CD4-positive, alpha-beta T cell (primary cell): ENCODE measurements around the gene MDM2. TPM values are rescaled to one million over a fixed set of nuclear protein-coding genes. Genes with fewer than 3 reads are reported as not detected.
"Not testable (repeated sequence)": the region's sequence is repeated elsewhere in the genome, so short reads cannot be mapped to it uniquely, and the experiment has no call there.

Source experiments
- ATAC-seq: fragments of 200-7000 bp; cut with Tn5 transposase; one replicate; pipeline ENCODE4 v1.10.0; 2022; ENCODE audit warnings: mild to moderate bottlenecking; ENCODE audit not compliant: poor library complexity
- CTCF ChIA-PET: fragments of 350-600 bp; sonication (Branson Sonifier 250); formaldehyde crosslinking; loops from one replicate; lab custom pipeline; 2021; ENCODE audit warnings: antibody characterized with exemption, inconsistent platforms; lab: Charles Lee
- POLR2A ChIA-PET: fragments of 350-600 bp; sonication (Branson Sonifier 250); formaldehyde crosslinking; loops from one replicate; lab custom pipeline; 2021; ENCODE audit warnings: antibody characterized with exemption, inconsistent platforms; lab: Charles Lee
- DNase-seq, 14 experiments: peaks; one replicate each; pipeline ENCODE4 v3.0.0-alpha.2; 2013 to 2020; ENCODE audit warnings: mixed read lengths in 2 of 14
- H3K27ac ChIP-seq, 2 donors: one replicate each; pipeline versions ENCODE4 v1.5.1 to v1.7.0; 2013; ENCODE audit warnings: low read length in 2 of 2, low read depth in 1 of 2, mild to moderate bottlenecking in 1 of 2
- H3K27me3 ChIP-seq, 2 experiments: 1 replicate in 1 of 2; 2 replicates in 1 of 2; pipeline versions ENCODE4 v1.6.1 to v1.7.0; 2013; ENCODE audit warnings: low read length in 2 of 2, control low read depth in 1 of 2, mild to moderate bottlenecking in 1 of 2, moderate library complexity in 1 of 2; ENCODE audit not compliant: insufficient read depth in 2 of 2, control insufficient read depth in 1 of 2
- H3K36me3 ChIP-seq: one replicate; pipeline ENCODE4 v1.6.1; 2013; ENCODE audit warnings: low read length, control low read depth; ENCODE audit not compliant: insufficient read depth
- H3K4me1 ChIP-seq: one replicate; pipeline ENCODE4 v1.6.1; 2013; ENCODE audit warnings: low read length, control low read depth; ENCODE audit not compliant: insufficient read depth
- H3K4me3 ChIP-seq: one replicate; pipeline ENCODE4 v1.5.1; 2013; ENCODE audit warnings: mild to moderate bottlenecking, low read length, moderate library complexity
- H3K9me3 ChIP-seq, 2 experiments: 1 replicate in 1 of 2; 2 replicates in 1 of 2; pipeline versions ENCODE4 v1.6.1 to v1.7.0; 2013; ENCODE audit warnings: low read length in 2 of 2, mild to moderate bottlenecking in 2 of 2, control low read depth in 1 of 2, moderate library complexity in 1 of 2; ENCODE audit not compliant: control insufficient read depth in 1 of 2, insufficient read depth in 1 of 2
- H3K27ac Mint-ChIP-seq: one replicate; pipeline ENCODE4 v1.8.0; 2020; ENCODE audit warnings: mixed read lengths
- H3K27me3 Mint-ChIP-seq: one replicate; pipeline ENCODE4 v1.8.0; 2021; ENCODE audit warnings: mixed read lengths
- H3K36me3 Mint-ChIP-seq: one replicate; pipeline ENCODE4 v1.8.0; 2021; ENCODE audit warnings: low read depth, mixed read lengths
- H3K4me1 Mint-ChIP-seq: one replicate; pipeline ENCODE4 v1.8.0; 2021; ENCODE audit warnings: low read depth, mixed read lengths
- H3K4me3 Mint-ChIP-seq: one replicate; pipeline ENCODE4 v1.8.0; 2020; ENCODE audit warnings: mild to moderate bottlenecking, mixed read lengths
- H3K9me3 Mint-ChIP-seq: one replicate; pipeline ENCODE4 v1.8.0; 2020; ENCODE audit warnings: mixed read lengths
- CTCF ChIP-seq: fragments of 200-600 bp; IDR thresholded peaks from one replicate; pipeline ENCODE4 v1.8.0; 2022; ENCODE audit warnings: antibody characterized with exemption, mild to moderate bottlenecking
- intact Hi-C, 2 experiments: fragments of 100-400 bp; cut with DNase I in 1 of 2; cut with micrococcal nuclease in 1 of 2; formaldehyde crosslinking; loops; one replicate each; pipeline versions ENCODE4 v1.15.1 to v1.9.0; 2023 to 2025; cut with DNase I, micrococcal nuclease
- total RNA-seq, 174 experiments: library from RNA in 2 of 174; stranded (reverse) in 2 of 174; gene quantifications; one replicate each; pipeline ENCODE4 v1.2.3 and lab custom pipeline; 2021 to 2026

The MDM2 gene
- total RNA-seq, 2 experiments from 2014 or later = 90.8 TPM

GRCh38 chr12:68837215-68837614, 29.2 kb downstream of the MDM2 start:
- POLR2A ChIA-PET = no interaction called here
- intact Hi-C loops = loop anchor here (10.0 kb wide), 2 partner anchors 238 to 418 kb away; no protein-coding TSS in a partner anchor
- Mint-ChIP-seq H3K36me3 (peaks cover 80% of the 10 kb centered on the region), H3K9me3 (no peaks in the 10 kb centered on the region), H3K27ac (no peak overlapping the region), H3K4me1 (peaks cover 9% of the 10 kb centered on the region), H3K4me3 (no peak overlapping the region), H3K27me3 (no peaks in the 10 kb centered on the region)
- Histone ChIP-seq H3K36me3 (peaks cover 74% of the 10 kb centered on the region), H3K4me3 (no peak overlapping the region), H3K27me3 (no peaks in the 10 kb centered on the region), H3K4me1 (no peaks in the 10 kb centered on the region), H3K9me3 (no peaks in the 10 kb centered on the region), H3K27ac (no peak overlapping the region)
- DNase-seq = no peak
- CTCF ChIA-PET = no interaction called here
- TF ChIP-seq CTCF = no peak
- no peak for ATAC-seq

GRCh38 chr12:68838046-68838886, 30.3 kb downstream of the MDM2 start:
- no peak for TF ChIP-seq CTCF
- H3K4me3 ChIP-seq = no peak overlapping the region
- no peak for ATAC-seq
- H3K36me3 ChIP-seq = peaks cover 79% of the 10 kb centered on the region
- peaks cover 85% of the 10 kb centered on the region for H3K36me3 Mint-ChIP-seq
- H3K27me3 ChIP-seq = no peaks in the 10 kb centered on the region
- H3K4me3 Mint-ChIP-seq = no peak overlapping the region
- peak overlapping the region; percentile 17 for H3K27ac Mint-ChIP-seq
- DNase-seq = no peak
- POLR2A ChIA-PET = no interaction called here
- CTCF ChIA-PET = interaction anchor here (2.1 kb wide), 1 partner anchor 8 kb away, joined by 6 read pairs; no protein-coding TSS in a partner anchor
- H3K9me3 ChIP-seq = no peaks in the 10 kb centered on the region
- intact Hi-C loops = loop anchor here (10.0 kb wide), 2 partner anchors 237 to 417 kb away; no protein-coding TSS in a partner anchor
- no peaks in the 10 kb centered on the region for H3K4me1 ChIP-seq
- H3K27me3 Mint-ChIP-seq = no peaks in the 10 kb centered on the region
- H3K9me3 Mint-ChIP-seq = no peaks in the 10 kb centered on the region
- peaks cover 9% of the 10 kb centered on the region for H3K4me1 Mint-ChIP-seq
- H3K27ac ChIP-seq = no peak overlapping the region

GRCh38 chr12:68839183-68840147, 31.5 kb downstream of the MDM2 start:
- H3K27me3 Mint-ChIP-seq = no peaks in the 10 kb centered on the region
- intact Hi-C loops = loop anchor here (10.0 kb wide), 2 partner anchors 235 to 415 kb away; no protein-coding TSS in a partner anchor
- no peak for DNase-seq
- TF ChIP-seq CTCF = no peak
- Histone ChIP-seq H3K9me3 (no peaks in the 10 kb centered on the region), H3K4me3 (no peak overlapping the region), H3K36me3 (peaks cover 78% of the 10 kb centered on the region), H3K27me3 (no peaks in the 10 kb centered on the region), H3K27ac (no peak overlapping the region), H3K4me1 (no peaks in the 10 kb centered on the region)
- ChIA-PET POLR2A (no interaction called here), CTCF (interaction anchor here (0.6 to 2.1 kb wide), 2 partner anchors 9 to 426 kb away, joined by 3 to 6 read pairs; no protein-coding TSS in a partner anchor)
- no peaks in the 10 kb centered on the region for H3K9me3 Mint-ChIP-seq
- H3K4me1 Mint-ChIP-seq = peaks cover 9% of the 10 kb centered on the region
- ATAC-seq = no peak
- H3K4me3 Mint-ChIP-seq = no peak overlapping the region
- H3K36me3 Mint-ChIP-seq = peaks cover 82% of the 10 kb centered on the region
- H3K27ac Mint-ChIP-seq = no peak overlapping the region

GRCh38 chr12:68841175-68841574, 33.2 kb downstream of the MDM2 start:
- Mint-ChIP-seq H3K27ac (peak overlapping the region; percentile 33), H3K36me3 (peaks cover 67% of the 10 kb centered on the region)
- H3K4me1 Mint-ChIP-seq, H3K4me3 ChIP-seq, H3K9me3 Mint-ChIP-seq, ATAC-seq, CTCF ChIA-PET, POLR2A ChIA-PET, H3K27me3 ChIP-seq, H3K4me3 Mint-ChIP-seq, H3K27me3 Mint-ChIP-seq, H3K4me1 ChIP-seq, DNase-seq, H3K27ac ChIP-seq, H3K9me3 ChIP-seq, intact Hi-C loops: not testable (repeated sequence)
- peaks cover 66% of the 10 kb centered on the region for H3K36me3 ChIP-seq
